A549 (cell line): ENCODE measurements around the gene OAS3. TPM values are rescaled to one million over a fixed set of nuclear protein-coding genes. Genes with fewer than 3 reads are reported as not detected.

Experiments
- ATAC-seq, 2 experiments: fragments of 200-7000 bp in 1 of 2; fragments of >200 bp in 1 of 2; cut with Nextera tagmentation in 1 of 2; cut with Tn5 transposase in 1 of 2; 3 replicates each; pipeline versions ENCODE4 v1.8.0 to v1.9.1; 2018 to 2020; ENCODE audit warnings: mild to moderate bottlenecking in 1 of 2, moderate library complexity in 1 of 2
- CTCF ChIA-PET: fragments of 300-600 bp; sonication (Branson Sonifier 250); formaldehyde crosslinking; extraction: SDS; loops from one replicate; lab custom pipeline; 2021; ENCODE audit warnings: antibody characterized with exemption, inconsistent platforms; lab: Yijun Ruan, JAX
- POLR2A ChIA-PET: fragments of 350-600 bp; formaldehyde crosslinking; extraction: SDS; loops from one replicate; lab custom pipeline; 2021; ENCODE audit warnings: antibody characterized with exemption, inconsistent platforms; lab: Yijun Ruan, JAX
- DNase-seq, 2 experiments: peaks; one replicate each; pipeline versions ENCODE4 v3.0.0 to v3.0.0-alpha.2; 2011 to 2016; ENCODE audit warnings: low read depth in 1 of 2, low spot score in 1 of 2
- FAIRE-seq: peaks from 2 replicates; lab custom pipeline; 2011; peaks lifted over from hg19 to GRCh38; lab: Jason Lieb, UNC
- H3K27ac ChIP-seq, 2 experiments: fragments of >200 bp; sonication (Bioruptor Twin); formaldehyde crosslinking; 3 replicates each; pipeline ENCODE4 v1.5.1; 2016 to 2017
- H3K4me1 ChIP-seq: fragments of >200 bp; sonication (Bioruptor Twin); formaldehyde crosslinking; 3 replicates; pipeline ENCODE4 v1.6.1; 2016
- H3K4me2 ChIP-seq: fragments of >200 bp; sonication (Bioruptor Twin); formaldehyde crosslinking; 3 replicates; pipeline ENCODE4 v1.6.1; 2016
- H3K4me3 ChIP-seq: fragments of >200 bp; sonication (Bioruptor Twin); formaldehyde crosslinking; 3 replicates; pipeline ENCODE4 v1.5.1; 2016
- H3K9me3 ChIP-seq: fragments of >200 bp; sonication (Bioruptor Twin); formaldehyde crosslinking; 3 replicates; pipeline ENCODE4 v1.6.1; 2016
- CBX8 ChIP-seq: fragments of 200-600 bp; sonication (generic); IDR thresholded peaks from 2 replicates; pipeline ENCODE4 v1.6.1; 2016
- CEBPB ChIP-seq, 2 experiments: fragments of >200 bp in 1 of 2; sonication (Bioruptor Twin) in 1 of 2; formaldehyde crosslinking in 1 of 2; IDR thresholded peaks; 2 replicates each; pipeline ENCODE4 v1.6.1; 2012 to 2016
- CHD2 ChIP-seq: fragments of 150-350 bp; IDR thresholded peaks from 2 replicates; pipeline ENCODE4 v1.6.1; 2014; ENCODE audit warnings: low read length; ENCODE audit not compliant: partially characterized antibody
- CHD4 ChIP-seq: fragments of 200-600 bp; sonication (generic); IDR thresholded peaks from 2 replicates; pipeline ENCODE4 v1.6.1; 2016; ENCODE audit warnings: antibody characterized with exemption, mild to moderate bottlenecking, borderline replicate concordance
- EHMT2 ChIP-seq: fragments of 200-600 bp; sonication (generic); IDR thresholded peaks from 2 replicates; pipeline ENCODE4 v1.6.1; 2016; ENCODE audit warnings: antibody characterized with exemption, low read depth, mild to moderate bottlenecking, moderate library complexity
- EP300 ChIP-seq, 2 experiments: fragments of >200 bp; sonication (Bioruptor Twin); formaldehyde crosslinking; IDR thresholded peaks; 2 replicates in 1 of 2; 3 replicates in 1 of 2; pipeline ENCODE4 v1.6.1; 2016 to 2017
- GATA3 ChIP-seq: IDR thresholded peaks from 2 replicates; pipeline ENCODE4 v1.6.1; 2012; ENCODE audit warnings: borderline replicate concordance
- HDAC2 ChIP-seq: fragments of 200-600 bp; sonication (generic); IDR thresholded peaks from 2 replicates; pipeline ENCODE4 v1.6.1; 2016
- HEYL ChIP-seq: fragments of 250-450 bp; sonication (Bioruptor Pico); IDR thresholded peaks from 2 replicates; pipeline ENCODE4 v1.8.0; 2021; ENCODE audit warnings: mild to moderate bottlenecking, moderate library complexity
- HOXA7 ChIP-seq: fragments of 250-450 bp; sonication (Bioruptor Pico); IDR thresholded peaks from 2 replicates; pipeline ENCODE4 v1.5.0; 2020; ENCODE audit warnings: mild to moderate bottlenecking, moderate library complexity
- HOXB5 ChIP-seq: fragments of 250-450 bp; sonication (Bioruptor Pico); IDR thresholded peaks from 2 replicates; pipeline ENCODE4 v1.5.0; 2020; ENCODE audit warnings: mild to moderate bottlenecking, moderate library complexity
- KDM1A ChIP-seq: fragments of 200-600 bp; sonication (generic); IDR thresholded peaks from 2 replicates; pipeline ENCODE4 v1.6.1; 2016; ENCODE audit warnings: low read depth, mild to moderate bottlenecking
- KDM5A ChIP-seq: fragments of 200-600 bp; sonication (generic); IDR thresholded peaks from 2 replicates; pipeline ENCODE4 v1.6.1; 2016; ENCODE audit warnings: antibody characterized with exemption, mild to moderate bottlenecking
- NR3C1 ChIP-seq: fragments of >200 bp; sonication (Bioruptor Twin); formaldehyde crosslinking; IDR thresholded peaks from 3 replicates; pipeline ENCODE4 v1.6.1; 2017
- PHF8 ChIP-seq: fragments of 200-600 bp; sonication (generic); IDR thresholded peaks from 2 replicates; pipeline ENCODE4 v1.6.1; 2016; ENCODE audit warnings: low read depth, mild to moderate bottlenecking, antibody characterized with exemption, moderate library complexity, borderline replicate concordance
- POLR2AphosphoS2 ChIP-seq: conservative IDR thresholded peaks from 2 replicates; pipeline ENCODE4 v1.6.1; 2012; ENCODE audit warnings: low read length, improper control_type of control experiment, inconsistent platforms
- RCOR1 ChIP-seq: fragments of 150-350 bp; IDR thresholded peaks from 2 replicates; pipeline ENCODE4 v1.6.1; 2014; ENCODE audit warnings: antibody characterized with exemption, low read length, low read depth
- RNF2 ChIP-seq: fragments of 200-600 bp; sonication (generic); IDR thresholded peaks from 2 replicates; pipeline ENCODE4 v1.6.1; 2016; ENCODE audit warnings: low read depth, mild to moderate bottlenecking, antibody characterized with exemption, moderate library complexity, borderline replicate concordance
- SMC3 ChIP-seq: fragments of >200 bp; sonication (Bioruptor Twin); formaldehyde crosslinking; IDR thresholded peaks from 3 replicates; pipeline ENCODE4 v1.6.1; 2018; ENCODE audit warnings: inconsistent platforms
- TFCP2L1 ChIP-seq: fragments of 250-450 bp; sonication (Bioruptor Pico); IDR thresholded peaks from 2 replicates; pipeline ENCODE4 v1.5.0; 2021; ENCODE audit warnings: mild to moderate bottlenecking
- ZC3H11A ChIP-seq: fragments of 450-650 bp; IDR thresholded peaks from 2 replicates; pipeline ENCODE4 v1.6.1; 2014; ENCODE audit warnings: antibody characterized with exemption, mild to moderate bottlenecking
- ZNF302 ChIP-seq: fragments of 250-450 bp; sonication (Bioruptor Pico); IDR thresholded peaks from 2 replicates; pipeline ENCODE4 v1.9.0; 2021; ENCODE audit warnings: inconsistent platforms, mild to moderate bottlenecking, moderate library complexity
- ZSCAN20 ChIP-seq: fragments of 250-450 bp; sonication (Bioruptor Pico); IDR thresholded peaks from 2 replicates; pipeline ENCODE4 v1.8.0; 2022; ENCODE audit warnings: mild to moderate bottlenecking, moderate library complexity
- WGBS: methylation state at CpG from one replicate; pipeline ENCODE4 v1.1.6; 2017; ENCODE audit errors: missing lambda C conversion rate; 5-methylcytosine and 5-hydroxymethylcytosine counted together
- polyA plus RNA-seq, 4 experiments: library from polyadenylated mRNA; depleted of rRNA in 3 of 4; stranded (reverse); fragments of >200 nt; fragmentation: RNase III in 1 of 4; extraction: RNeasy Plus Mini Kit Qiagen cat#74134 plus additional on column Dnase treatment in 1 of 4; gene quantifications; 2 replicates in 3 of 4; 3 replicates in 1 of 4; pipeline ENCODE4 v1.2.3, GENCODE V29; 2011 to 2017
- TF ChIP-seq, protein P1 (sequence below): fragments of >200 bp; sonication (Bioruptor Twin); formaldehyde crosslinking; IDR thresholded peaks from 3 replicates; pipeline ENCODE4 v1.5.1; 2016
- TF ChIP-seq, protein P2 (sequence below): IDR thresholded peaks from 2 replicates; pipeline ENCODE4 v1.6.1; 2012
- TF ChIP-seq, protein P3 (sequence below): IDR thresholded peaks from 2 replicates; pipeline ENCODE4 v1.6.1; 2012
- TF ChIP-seq, protein P4 (sequence below): fragments of 200-600 bp; sonication (generic); IDR thresholded peaks from 2 replicates; pipeline ENCODE4 v1.6.1; 2016; ENCODE audit warnings: antibody characterized with exemption, mild to moderate bottlenecking, moderate library complexity
- TF ChIP-seq, protein P5 (sequence below): fragments of >200 bp; sonication (Bioruptor Twin); formaldehyde crosslinking; IDR thresholded peaks from 2 replicates; pipeline ENCODE4 v1.6.1; 2016

OAS3 gene
- polyA plus RNA-seq, 2 of the 4 experiments (the other 2 are of a cell fraction): 22.7 to 36.7 TPM

DNA sequence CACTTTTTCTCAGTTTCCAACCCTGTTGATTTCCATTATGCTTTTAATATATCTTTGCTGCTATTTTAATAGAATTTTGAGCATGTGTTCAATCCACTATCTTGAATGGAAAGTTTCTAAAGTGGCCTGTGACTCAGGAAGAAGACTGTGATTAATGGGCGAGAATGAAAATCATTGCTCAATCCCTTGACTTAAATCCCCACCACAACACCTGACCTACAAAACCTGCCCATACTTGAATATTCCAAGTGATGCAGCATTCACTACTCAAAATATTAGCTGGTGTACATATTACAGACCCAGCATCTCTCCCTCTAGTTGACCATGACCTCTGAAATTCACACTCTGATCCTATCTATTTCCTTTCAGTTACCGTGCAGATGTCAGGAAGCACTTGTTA, 1.3 kb upstream of the OAS3 start:
- peaks cover 27% of the 10 kb centered on the region for H3K4me1 ChIP-seq
- no peak overlapping the region for H3K4me3 ChIP-seq
- H3K4me2 ChIP-seq: no peak overlapping the region
- TF ChIP-seq RNF2: no peak
- no peak for TF ChIP-seq KDM5A
- TF ChIP-seq PHF8: no peak
- no peak for TF ChIP-seq EHMT2
- TF ChIP-seq EP300 (IDR thresholded peaks at IDR 0.05): no peak
- no peak for TF ChIP-seq HEYL (CRISPR knock-in tag)
- no peak for TF ChIP-seq NR3C1
- no peak for TF ChIP-seq ZNF302 (CRISPR knock-in tag)
- TF ChIP-seq, protein P1, sequence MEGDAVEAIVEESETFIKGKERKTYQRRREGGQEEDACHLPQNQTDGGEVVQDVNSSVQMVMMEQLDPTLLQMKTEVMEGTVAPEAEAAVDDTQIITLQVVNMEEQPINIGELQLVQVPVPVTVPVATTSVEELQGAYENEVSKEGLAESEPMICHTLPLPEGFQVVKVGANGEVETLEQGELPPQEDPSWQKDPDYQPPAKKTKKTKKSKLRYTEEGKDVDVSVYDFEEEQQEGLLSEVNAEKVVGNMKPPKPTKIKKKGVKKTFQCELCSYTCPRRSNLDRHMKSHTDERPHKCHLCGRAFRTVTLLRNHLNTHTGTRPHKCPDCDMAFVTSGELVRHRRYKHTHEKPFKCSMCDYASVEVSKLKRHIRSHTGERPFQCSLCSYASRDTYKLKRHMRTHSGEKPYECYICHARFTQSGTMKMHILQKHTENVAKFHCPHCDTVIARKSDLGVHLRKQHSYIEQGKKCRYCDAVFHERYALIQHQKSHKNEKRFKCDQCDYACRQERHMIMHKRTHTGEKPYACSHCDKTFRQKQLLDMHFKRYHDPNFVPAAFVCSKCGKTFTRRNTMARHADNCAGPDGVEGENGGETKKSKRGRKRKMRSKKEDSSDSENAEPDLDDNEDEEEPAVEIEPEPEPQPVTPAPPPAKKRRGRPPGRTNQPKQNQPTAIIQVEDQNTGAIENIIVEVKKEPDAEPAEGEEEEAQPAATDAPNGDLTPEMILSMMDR: no peak
- no peak for TF ChIP-seq CBX8
- no peak for TF ChIP-seq HOXB5 (CRISPR knock-in tag)
- no peak for TF ChIP-seq RCOR1
- TF ChIP-seq, protein P2, sequence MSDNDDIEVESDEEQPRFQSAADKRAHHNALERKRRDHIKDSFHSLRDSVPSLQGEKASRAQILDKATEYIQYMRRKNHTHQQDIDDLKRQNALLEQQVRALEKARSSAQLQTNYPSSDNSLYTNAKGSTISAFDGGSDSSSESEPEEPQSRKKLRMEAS: no peak
- TF ChIP-seq GATA3: no peak
- no peak for TF ChIP-seq ZC3H11A
- TF ChIP-seq, protein P3, sequence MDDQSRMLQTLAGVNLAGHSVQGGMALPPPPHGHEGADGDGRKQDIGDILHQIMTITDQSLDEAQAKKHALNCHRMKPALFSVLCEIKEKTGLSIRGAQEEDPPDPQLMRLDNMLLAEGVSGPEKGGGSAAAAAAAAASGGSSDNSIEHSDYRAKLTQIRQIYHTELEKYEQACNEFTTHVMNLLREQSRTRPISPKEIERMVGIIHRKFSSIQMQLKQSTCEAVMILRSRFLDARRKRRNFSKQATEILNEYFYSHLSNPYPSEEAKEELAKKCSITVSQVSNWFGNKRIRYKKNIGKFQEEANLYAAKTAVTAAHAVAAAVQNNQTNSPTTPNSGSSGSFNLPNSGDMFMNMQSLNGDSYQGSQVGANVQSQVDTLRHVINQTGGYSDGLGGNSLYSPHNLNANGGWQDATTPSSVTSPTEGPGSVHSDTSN: no peak
- no peak for TF ChIP-seq CHD4
- TF ChIP-seq POLR2AphosphoS2: no peak
- no peak for TF ChIP-seq KDM1A
- ATAC-seq (no peak), DNase-seq (no peak), FAIRE-seq (no peak)
- ChIA-PET CTCF (interaction anchor here (1.3 kb wide), 1 partner anchor 9 kb away, joined by 5 read pairs; no protein-coding TSS in a partner anchor), POLR2A (no interaction called here)
- H3K27ac ChIP-seq: peak overlapping the region; percentile 5 to 97; a peak in 2 of 6 replicates
- no peaks in the 10 kb centered on the region for H3K9me3 ChIP-seq
- 88% methylated on average over 2 of the region's 2 CpGs for WGBS

DNA sequence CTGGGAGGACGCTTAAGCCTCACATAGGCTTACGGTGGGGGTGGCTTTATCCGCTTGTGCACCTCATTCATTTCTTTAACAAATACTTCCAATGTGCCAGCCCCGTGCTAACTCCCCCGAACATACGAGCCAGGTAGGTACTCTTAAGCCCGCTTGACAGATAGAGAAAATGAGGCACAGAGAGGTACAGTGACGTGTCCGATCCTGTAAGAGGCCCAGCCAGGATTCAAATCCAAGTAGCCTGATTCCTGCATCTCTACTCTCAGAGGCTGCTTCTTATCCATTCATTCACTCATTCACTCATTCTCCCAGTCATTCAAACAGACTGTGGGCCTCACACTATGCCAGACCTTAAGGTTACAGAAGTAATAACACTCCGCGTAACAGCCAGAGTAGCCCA, 477 bp downstream of the OAS3 start:
- Histone ChIP-seq H3K9me3 (no peaks in the 10 kb centered on the region), H3K27ac (peak overlapping the region; percentile 79 to 97), H3K4me2 (peak overlapping the region; percentile 98), H3K4me1 (peaks cover 13% of the 10 kb centered on the region), H3K4me3 (peak overlapping the region; percentile 59)
- FAIRE-seq: no peak
- 17% methylated on average over 11 of the region's 11 CpGs for WGBS
- ChIA-PET POLR2A (no interaction called here), CTCF (interaction anchor here (1.3 kb wide), 1 partner anchor 14 kb away, joined by 3 read pairs; no protein-coding TSS in a partner anchor)
- ATAC-seq: peak; percentile 40 to 51
- DNase-seq: peak in 1 of 2 experiments; percentile 24
- TF ChIP-seq HDAC2: no peak
- TF ChIP-seq, protein P3: no peak
- TF ChIP-seq ZSCAN20 (CRISPR knock-in tag): no peak
- no peak for TF ChIP-seq CEBPB (IDR thresholded peaks at IDR 0.05)
- no peak for TF ChIP-seq POLR2AphosphoS2
- TF ChIP-seq ZC3H11A: no peak
- no peak for TF ChIP-seq TFCP2L1 (CRISPR knock-in tag)
- TF ChIP-seq EP300 (IDR thresholded peaks at IDR 0.05): no peak
- no peak for TF ChIP-seq SMC3
- TF ChIP-seq HOXA7 (CRISPR knock-in tag): no peak
- no peak for TF ChIP-seq CHD2
- TF ChIP-seq KDM5A: no peak
- TF ChIP-seq, protein P4, sequence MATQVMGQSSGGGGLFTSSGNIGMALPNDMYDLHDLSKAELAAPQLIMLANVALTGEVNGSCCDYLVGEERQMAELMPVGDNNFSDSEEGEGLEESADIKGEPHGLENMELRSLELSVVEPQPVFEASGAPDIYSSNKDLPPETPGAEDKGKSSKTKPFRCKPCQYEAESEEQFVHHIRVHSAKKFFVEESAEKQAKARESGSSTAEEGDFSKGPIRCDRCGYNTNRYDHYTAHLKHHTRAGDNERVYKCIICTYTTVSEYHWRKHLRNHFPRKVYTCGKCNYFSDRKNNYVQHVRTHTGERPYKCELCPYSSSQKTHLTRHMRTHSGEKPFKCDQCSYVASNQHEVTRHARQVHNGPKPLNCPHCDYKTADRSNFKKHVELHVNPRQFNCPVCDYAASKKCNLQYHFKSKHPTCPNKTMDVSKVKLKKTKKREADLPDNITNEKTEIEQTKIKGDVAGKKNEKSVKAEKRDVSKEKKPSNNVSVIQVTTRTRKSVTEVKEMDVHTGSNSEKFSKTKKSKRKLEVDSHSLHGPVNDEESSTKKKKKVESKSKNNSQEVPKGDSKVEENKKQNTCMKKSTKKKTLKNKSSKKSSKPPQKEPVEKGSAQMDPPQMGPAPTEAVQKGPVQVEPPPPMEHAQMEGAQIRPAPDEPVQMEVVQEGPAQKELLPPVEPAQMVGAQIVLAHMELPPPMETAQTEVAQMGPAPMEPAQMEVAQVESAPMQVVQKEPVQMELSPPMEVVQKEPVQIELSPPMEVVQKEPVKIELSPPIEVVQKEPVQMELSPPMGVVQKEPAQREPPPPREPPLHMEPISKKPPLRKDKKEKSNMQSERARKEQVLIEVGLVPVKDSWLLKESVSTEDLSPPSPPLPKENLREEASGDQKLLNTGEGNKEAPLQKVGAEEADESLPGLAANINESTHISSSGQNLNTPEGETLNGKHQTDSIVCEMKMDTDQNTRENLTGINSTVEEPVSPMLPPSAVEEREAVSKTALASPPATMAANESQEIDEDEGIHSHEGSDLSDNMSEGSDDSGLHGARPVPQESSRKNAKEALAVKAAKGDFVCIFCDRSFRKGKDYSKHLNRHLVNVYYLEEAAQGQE: no peak
- TF ChIP-seq, protein P1: no peak
- TF ChIP-seq, protein P5, sequence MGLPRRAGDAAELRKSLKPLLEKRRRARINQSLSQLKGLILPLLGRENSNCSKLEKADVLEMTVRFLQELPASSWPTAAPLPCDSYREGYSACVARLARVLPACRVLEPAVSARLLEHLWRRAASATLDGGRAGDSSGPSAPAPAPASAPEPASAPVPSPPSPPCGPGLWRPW: no peak
